ENCODE measurements around the gene TINAG. TPM values are rescaled to one million over a fixed set of nuclear protein-coding genes. Genes with fewer than 3 reads are reported as not detected.

The TINAG gene
- total RNA-seq, 1 experiment from 2014 or later = 12.6 TPM

DNA sequence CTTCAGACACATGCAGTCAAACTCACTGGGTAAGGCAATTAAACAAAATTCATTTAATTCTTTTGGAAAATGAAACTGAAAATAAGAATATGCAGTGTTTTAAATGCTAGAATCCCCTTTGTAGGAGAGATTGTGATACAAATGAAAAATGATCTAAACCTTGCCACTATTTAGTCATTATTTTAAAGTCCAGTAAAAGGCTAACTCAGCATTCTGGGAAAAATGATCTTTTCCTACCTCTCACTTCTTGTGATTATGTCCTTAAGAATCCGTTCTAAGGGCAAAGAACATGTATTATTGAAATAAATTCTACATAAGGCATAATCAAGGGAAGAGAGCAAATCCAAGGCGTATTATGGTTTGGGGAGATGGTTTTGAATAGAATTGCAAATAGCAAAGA, 46.4 kb downstream of the TINAG start:
- Mint-ChIP-seq H3K36me3 (ENCODE audit: insufficient read depth, unreplicated experiment) (no peaks in the 10 kb centered on the region), H3K27me3 (ENCODE audit: unreplicated experiment) (no peaks in the 10 kb centered on the region), H3K9me3 (ENCODE audit: low read depth, unreplicated experiment) (no peaks in the 10 kb centered on the region), H3K27ac (ENCODE audit: unreplicated experiment) (no peak overlapping the region), H3K4me1 (ENCODE audit: low read depth, unreplicated experiment) (no peaks in the 10 kb centered on the region), H3K4me3 (ENCODE audit: low read depth, unreplicated experiment) (no peak overlapping the region)
- no TSS peak for BruUV-seq (replicated peaks)
- no peak for TF ChIP-seq CTCF (IDR thresholded peaks at IDR 0.05; ENCODE audit: unreplicated experiment)
- CTCF ChIA-PET = no interaction called here
- no peak for DNase-seq
- intact Hi-C loops (cut with micrococcal nuclease; ENCODE audit: unreplicated experiment) = no loop called here

- no peaks in the 10 kb centered on the region for H3K27me3 Mint-ChIP-seq (ENCODE audit: unreplicated experiment)
- no peaks in the 10 kb centered on the region for H3K9me3 Mint-ChIP-seq (ENCODE audit: low read depth, unreplicated experiment)
- no peaks in the 10 kb centered on the region for H3K36me3 Mint-ChIP-seq (ENCODE audit: insufficient read depth, unreplicated experiment)
- DNase-seq = no peak
- CTCF ChIA-PET = no interaction called here
- no peaks in the 10 kb centered on the region for H3K4me1 Mint-ChIP-seq (ENCODE audit: low read depth, unreplicated experiment)
- no peak overlapping the region for H3K4me3 Mint-ChIP-seq (ENCODE audit: low read depth, unreplicated experiment)
- intact Hi-C loops (cut with micrococcal nuclease; ENCODE audit: unreplicated experiment) = no loop called here
- no peak for TF ChIP-seq CTCF (IDR thresholded peaks at IDR 0.05; ENCODE audit: unreplicated experiment)
- BruUV-seq (replicated peaks) = no TSS peak
- no peak overlapping the region for H3K27ac Mint-ChIP-seq (ENCODE audit: unreplicated experiment)
Observed at GRCh38 chr6:54357141-54357540, 48.9 kb downstream of the TINAG start.

GRCh38 chr6:54361188-54361587, 52.9 kb downstream of the TINAG start:
- no peaks in the 10 kb centered on the region for H3K9me3 Mint-ChIP-seq (ENCODE audit: low read depth, unreplicated experiment)
- H3K4me3 Mint-ChIP-seq (ENCODE audit: low read depth, unreplicated experiment) = no peak overlapping the region
- CTCF ChIA-PET = no interaction called here
- no peaks in the 10 kb centered on the region for H3K27me3 Mint-ChIP-seq (ENCODE audit: unreplicated experiment)
- H3K27ac Mint-ChIP-seq (ENCODE audit: unreplicated experiment) = no peak overlapping the region
- DNase-seq = no peak
- no TSS peak for BruUV-seq (replicated peaks)
- H3K4me1 Mint-ChIP-seq (ENCODE audit: low read depth, unreplicated experiment) = no peaks in the 10 kb centered on the region
- intact Hi-C loops (cut with micrococcal nuclease; ENCODE audit: unreplicated experiment) = no loop called here
- no peaks in the 10 kb centered on the region for H3K36me3 Mint-ChIP-seq (ENCODE audit: insufficient read depth, unreplicated experiment)
- no peak for TF ChIP-seq CTCF (IDR thresholded peaks at IDR 0.05; ENCODE audit: unreplicated experiment)

DNA sequence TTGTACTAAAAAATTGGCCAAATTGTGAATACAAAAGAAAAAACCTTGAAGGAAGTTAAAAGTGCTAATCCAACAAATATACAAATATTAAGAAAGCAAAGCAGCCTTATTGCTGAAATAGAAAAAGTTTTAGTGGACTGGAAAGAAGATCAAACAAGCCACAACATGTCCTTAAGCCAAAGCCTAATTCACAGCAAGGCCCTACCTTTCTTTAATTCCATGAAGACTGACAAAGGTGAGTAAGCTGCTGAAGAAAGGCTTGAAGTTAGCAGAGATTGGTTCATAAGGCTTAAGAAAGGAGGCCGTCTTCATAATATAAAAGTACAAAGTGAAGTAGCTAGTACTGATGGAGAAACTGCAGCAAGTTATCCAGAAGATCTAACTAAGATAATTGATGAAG, 53.5 kb downstream of the TINAG start:
- no peak for TF ChIP-seq CTCF (IDR thresholded peaks at IDR 0.05; ENCODE audit: unreplicated experiment)
- DNase-seq = no peak
- no peak overlapping the region for H3K27ac Mint-ChIP-seq (ENCODE audit: unreplicated experiment)
- no peaks in the 10 kb centered on the region for H3K36me3 Mint-ChIP-seq (ENCODE audit: insufficient read depth, unreplicated experiment)
- no TSS peak for BruUV-seq (replicated peaks)
- H3K4me3 Mint-ChIP-seq (ENCODE audit: low read depth, unreplicated experiment) = no peak overlapping the region
- intact Hi-C loops (cut with micrococcal nuclease; ENCODE audit: unreplicated experiment) = no loop called here
- H3K4me1 Mint-ChIP-seq (ENCODE audit: low read depth, unreplicated experiment) = peaks cover 5% of the 10 kb centered on the region
- CTCF ChIA-PET = no interaction called here
- H3K27me3 Mint-ChIP-seq (ENCODE audit: unreplicated experiment) = no peaks in the 10 kb centered on the region
- no peaks in the 10 kb centered on the region for H3K9me3 Mint-ChIP-seq (ENCODE audit: low read depth, unreplicated experiment)

Data from Calu3 (cell line).